Measurements from ENCODE around the gene LSG1. TPM values are rescaled to one million over a fixed set of nuclear protein-coding genes. Genes with fewer than 3 reads are reported as not detected.

Gene LSG1
- total and polyA plus RNA-seq, 12 donors, result 12.5 to 56.0 (median 23.1) TPM

DNA sequence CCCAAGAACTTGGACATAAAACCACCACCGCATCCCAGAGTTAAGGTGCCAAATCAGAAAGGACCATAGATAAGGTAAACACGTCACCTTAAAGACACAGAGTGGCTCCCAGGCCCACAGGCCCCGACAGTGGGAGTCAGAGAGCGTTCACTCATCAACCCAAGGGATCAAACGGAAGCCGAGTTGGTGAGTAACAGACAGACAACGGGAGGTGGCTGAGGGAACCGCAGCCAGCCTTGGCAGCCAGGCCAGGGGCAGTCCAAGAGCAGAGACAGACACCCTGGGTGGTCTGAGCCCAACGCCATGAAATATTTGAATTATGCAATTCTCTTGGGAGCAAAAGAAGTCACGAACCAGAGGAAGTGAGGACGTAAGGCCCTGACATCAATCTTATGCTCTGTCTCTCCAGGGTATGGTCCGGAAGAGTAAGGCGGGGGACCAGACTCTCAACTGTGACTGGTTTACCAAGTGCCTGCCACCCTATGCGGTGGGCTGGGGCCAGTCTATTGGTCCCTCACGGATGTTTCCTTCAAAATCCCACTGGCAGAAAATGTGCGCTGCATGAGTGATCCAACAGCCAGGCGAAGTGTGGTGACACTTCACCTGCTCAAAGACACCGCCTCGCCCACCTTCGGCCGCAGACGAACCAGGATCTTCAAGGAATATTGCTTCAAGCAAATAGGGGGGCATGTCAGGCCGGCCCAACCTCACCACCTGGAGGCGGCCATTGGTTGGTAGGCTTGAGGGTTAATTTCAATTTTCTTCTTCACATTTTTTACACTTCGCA, 73.0 kb downstream of the LSG1 start:
- peak in 2 of 7 donors; percentile 19 to 40 for DNase-seq
- 82 to 86% (median 85%) methylated on average over 22 to 25 of the region's 25 CpGs for WGBS, 4 donors
- H3K27me3 ChIP-seq, result no peaks in the 10 kb centered on the region
- TF ChIP-seq, protein P1, sequence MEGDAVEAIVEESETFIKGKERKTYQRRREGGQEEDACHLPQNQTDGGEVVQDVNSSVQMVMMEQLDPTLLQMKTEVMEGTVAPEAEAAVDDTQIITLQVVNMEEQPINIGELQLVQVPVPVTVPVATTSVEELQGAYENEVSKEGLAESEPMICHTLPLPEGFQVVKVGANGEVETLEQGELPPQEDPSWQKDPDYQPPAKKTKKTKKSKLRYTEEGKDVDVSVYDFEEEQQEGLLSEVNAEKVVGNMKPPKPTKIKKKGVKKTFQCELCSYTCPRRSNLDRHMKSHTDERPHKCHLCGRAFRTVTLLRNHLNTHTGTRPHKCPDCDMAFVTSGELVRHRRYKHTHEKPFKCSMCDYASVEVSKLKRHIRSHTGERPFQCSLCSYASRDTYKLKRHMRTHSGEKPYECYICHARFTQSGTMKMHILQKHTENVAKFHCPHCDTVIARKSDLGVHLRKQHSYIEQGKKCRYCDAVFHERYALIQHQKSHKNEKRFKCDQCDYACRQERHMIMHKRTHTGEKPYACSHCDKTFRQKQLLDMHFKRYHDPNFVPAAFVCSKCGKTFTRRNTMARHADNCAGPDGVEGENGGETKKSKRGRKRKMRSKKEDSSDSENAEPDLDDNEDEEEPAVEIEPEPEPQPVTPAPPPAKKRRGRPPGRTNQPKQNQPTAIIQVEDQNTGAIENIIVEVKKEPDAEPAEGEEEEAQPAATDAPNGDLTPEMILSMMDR (IDR thresholded peaks at IDR 0.05), result no peak
- no peak for TF ChIP-seq POLR2A (IDR thresholded peaks at IDR 0.05)
- intact Hi-C loops (cut with DNase I), result loop anchor here in 1 of 2 donors (5.0 to 10.0 kb wide), 2 partner anchors 127 to 264 kb away; no protein-coding TSS in a partner anchor
- no peaks in the 10 kb centered on the region for H3K4me1 ChIP-seq (replicated peaks in 1 of 2)
- no peak overlapping the region for H3K4me3 ChIP-seq
- H3K27ac ChIP-seq, result peak overlapping the region in 1 of 5 donors; percentile 34
- H3K36me3 ChIP-seq (replicated peaks in 1 of 2), result no peaks in the 10 kb centered on the region
- no peaks in the 10 kb centered on the region for H3K9me3 ChIP-seq (replicated peaks in 1 of 3)

DNA sequence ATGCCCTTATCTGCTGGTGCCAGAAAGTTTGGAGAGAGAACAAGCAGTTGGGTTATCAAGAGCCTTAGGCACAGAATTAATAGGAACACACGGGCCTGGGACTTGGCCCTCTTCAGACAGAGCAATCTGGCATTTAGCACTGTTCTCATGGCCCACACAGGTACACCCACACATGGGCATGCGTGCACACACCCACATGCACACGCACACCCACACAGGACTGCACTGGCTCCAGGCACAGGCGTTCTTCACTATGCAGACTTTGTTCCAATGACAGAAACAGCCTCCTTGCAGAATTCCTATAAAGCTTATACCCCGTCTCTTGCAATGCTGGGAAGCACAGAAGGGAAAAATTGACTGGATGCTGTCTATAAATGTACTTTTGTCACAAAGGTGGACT, 75.1 kb downstream of the LSG1 start:
- H3K27ac ChIP-seq, result no peak overlapping the region
- H3K36me3 ChIP-seq (replicated peaks in 1 of 2), result no peaks in the 10 kb centered on the region
- DNase-seq, result no peak
- H3K9me3 ChIP-seq (replicated peaks in 1 of 3), result no peaks in the 10 kb centered on the region
- no peak overlapping the region for H3K4me3 ChIP-seq
- H3K4me1 ChIP-seq (replicated peaks in 1 of 2), result no peaks in the 10 kb centered on the region
- TF ChIP-seq, protein P1 (IDR thresholded peaks at IDR 0.05), result no peak
- TF ChIP-seq POLR2A (IDR thresholded peaks at IDR 0.05), result no peak
- 77 to 83% (median 82%) methylated on average over 4 to 5 of the region's 5 CpGs for WGBS, 4 donors
- no peaks in the 10 kb centered on the region for H3K27me3 ChIP-seq
- intact Hi-C loops (cut with DNase I), result loop anchor here in 1 of 2 donors (5.0 to 10.0 kb wide), 2 partner anchors 125 to 262 kb away; no protein-coding TSS in a partner anchor

- no peaks in the 10 kb centered on the region for H3K27me3 ChIP-seq
- no peaks in the 10 kb centered on the region for H3K9me3 ChIP-seq (replicated peaks in 1 of 3)
- no peak overlapping the region for H3K4me3 ChIP-seq
- TF ChIP-seq, protein P1 (IDR thresholded peaks at IDR 0.05), result no peak
- TF ChIP-seq POLR2A (IDR thresholded peaks at IDR 0.05), result no peak
- intact Hi-C loops (cut with DNase I), result loop anchor here (5.0 to 10.0 kb wide), 2 partner anchors 116 to 258 kb away; no protein-coding TSS in a partner anchor
- no peak overlapping the region for H3K27ac ChIP-seq
- H3K4me1 ChIP-seq (replicated peaks in 1 of 2), result no peaks in the 10 kb centered on the region
- 65 to 77% (median 72%) methylated on average over 9 to 10 of the region's 10 CpGs for WGBS, 4 donors
- peak in 1 of 7 donors; percentile 30 for DNase-seq
- no peaks in the 10 kb centered on the region for H3K36me3 ChIP-seq (replicated peaks in 1 of 2)
Observed at GRCh38 chr3:194592798-194593752, 78.9 kb downstream of the LSG1 start.

Small RNA genes within 50 kb of the gene (small RNA-seq; reads per million reads assigned to genes)
- gene AC046143.2, result 0 reads per million in 2 donors

Other genes with a start within 250 kb of the LSG1 start
- gene ATP13A3, start 185.2 kb downstream of the LSG1 start, total RNA-seq, result 100 to 1,000 TPM in 3 of 9 donors, 10 to 100 TPM in 6; 30.6 to 111 (median 79.0) TPM
- 10 to 100 TPM; 17.6 to 43.2 (median 22.6) TPM for gene ATP13A3, start 185.2 kb downstream of the LSG1 start, polyA plus RNA-seq
- 1 to 10 TPM; 3.1 to 9.5 (median 7.2) TPM for gene TMEM44, start 38.8 kb downstream of the LSG1 start, total RNA-seq
- gene TMEM44, start 38.8 kb downstream of the LSG1 start, polyA plus RNA-seq, result 10 to 100 TPM in 2 of 3 donors, 1 to 10 TPM in 1; 1.3 to 20.4 (median 15.6) TPM
- gene FAM43A, start 13.7 kb upstream of the LSG1 start, total RNA-seq, result 10 to 100 TPM in 4 of 9 donors, 1 to 10 TPM in 5; 2.1 to 18.7 (median 7.9) TPM
- gene FAM43A, start 13.7 kb upstream of the LSG1 start, polyA plus RNA-seq, result 1 to 10 TPM in 2 of 3 donors, under 1 TPM in 1; 0.99 to 8.3 (median 6.4) TPM

All from adrenal gland (tissue), 12 donors.